GM23338 (cell line): ENCODE measurements around the gene GRIK2. TPM values are rescaled to one million over a fixed set of nuclear protein-coding genes. Genes with fewer than 3 reads are reported as not detected.

Experiments
- ATAC-seq: fragments of 200-7000 bp; cut with Tn5 transposase; 3 replicates; pipeline ENCODE4 v1.9.1; 2020
- DNase-seq: peaks from one replicate; pipeline ENCODE4 v3.0.0-alpha.2; 2015; ENCODE audit warnings: low spot score
- H2AFZ ChIP-seq: fragments of 200-600 bp; sonication (generic); 2 replicates; pipeline ENCODE4 v1.8.0; 2016; ENCODE audit warnings: antibody characterized with exemption, mild to moderate bottlenecking, moderate library complexity
- H3F3A ChIP-seq: fragments of 200-600 bp; sonication (generic); replicated peaks from 2 replicates; pipeline ENCODE4 v1.8.0; 2017; ENCODE audit warnings: antibody characterized with exemption, mixed run types, low read depth
- H3K27ac ChIP-seq: fragments of 200-600 bp; sonication (generic); 2 replicates; pipeline ENCODE4 v1.6.1; 2016; ENCODE audit warnings: low read depth
- H3K27me3 ChIP-seq: fragments of 200-600 bp; sonication (generic); 2 replicates; pipeline ENCODE4 v1.8.0; 2016; ENCODE audit warnings: mild to moderate bottlenecking, mixed run types, moderate library complexity; ENCODE audit not compliant: insufficient read depth
- H3K36me3 ChIP-seq: fragments of 200-600 bp; sonication (generic); 2 replicates; pipeline ENCODE4 v1.8.0; 2016; ENCODE audit warnings: mild to moderate bottlenecking; ENCODE audit not compliant: insufficient read depth
- H3K4me1 ChIP-seq: fragments of 200-600 bp; sonication (generic); 2 replicates; pipeline ENCODE4 v1.8.0; 2016; ENCODE audit warnings: mild to moderate bottlenecking, moderate library complexity; ENCODE audit not compliant: insufficient read depth
- H3K4me2 ChIP-seq: fragments of 200-600 bp; sonication (generic); 2 replicates; pipeline ENCODE4 v1.7.1; 2017; ENCODE audit warnings: mixed run types
- H3K4me3 ChIP-seq: fragments of 200-600 bp; sonication (generic); 2 replicates; pipeline ENCODE4 v1.6.1; 2016; ENCODE audit warnings: mixed run types
- H3K79me2 ChIP-seq: fragments of 200-600 bp; sonication (generic); replicated peaks from 2 replicates; pipeline ENCODE4 v1.8.0; 2017; ENCODE audit warnings: mild to moderate bottlenecking; ENCODE audit not compliant: insufficient read depth
- H3K9me2 ChIP-seq: fragments of 200-600 bp; sonication (generic); 2 replicates; pipeline ENCODE4 v1.8.0; 2017; ENCODE audit not compliant: insufficient read depth
- H4K20me1 ChIP-seq: fragments of 200-600 bp; sonication (generic); replicated peaks from 2 replicates; pipeline ENCODE4 v1.8.0; 2017; ENCODE audit warnings: mild to moderate bottlenecking; ENCODE audit not compliant: insufficient read depth
- H3K27ac Mint-ChIP-seq: 2 replicates; pipeline ENCODE4 v1.8.0; 2020; ENCODE audit warnings: inconsistent platforms, mild to moderate bottlenecking, moderate library complexity, mixed read lengths
- H3K27me3 Mint-ChIP-seq: 3 replicates; pipeline ENCODE4 v1.8.0; 2022; ENCODE audit warnings: low read depth, mild to moderate bottlenecking, moderate library complexity, mixed read lengths, inconsistent platforms; ENCODE audit not compliant: insufficient read depth, poor library complexity
- H3K36me3 Mint-ChIP-seq: 3 replicates; pipeline ENCODE4 v1.8.0; 2021; ENCODE audit warnings: low read depth, mild to moderate bottlenecking, inconsistent platforms, moderate library complexity, mixed read lengths
- H3K4me1 Mint-ChIP-seq: 3 replicates; pipeline ENCODE4 v1.8.0; 2020; ENCODE audit warnings: mild to moderate bottlenecking, inconsistent platforms, mixed read lengths
- H3K4me3 Mint-ChIP-seq: 3 replicates; pipeline ENCODE4 v1.8.0; 2021; ENCODE audit warnings: moderate library complexity, mild to moderate bottlenecking, inconsistent platforms, mixed read lengths
- H3K9me3 Mint-ChIP-seq: 3 replicates; pipeline ENCODE4 v1.8.0; 2020; ENCODE audit warnings: moderate library complexity, mild to moderate bottlenecking, inconsistent platforms, mixed read lengths
- CREB1 ChIP-seq: fragments of 250-450 bp; sonication (Bioruptor Pico); IDR thresholded peaks from 2 replicates; pipeline ENCODE4 v1.5.0; 2020; ENCODE audit warnings: low read depth, mild to moderate bottlenecking, moderate library complexity
- EZH2 ChIP-seq: fragments of 200-600 bp; sonication (generic); IDR thresholded peaks from one replicate; pipeline ENCODE4 v1.8.0; 2017; ENCODE audit warnings: antibody characterized with exemption, mild to moderate bottlenecking, low read depth; ENCODE audit not compliant: unreplicated experiment
- JUNB ChIP-seq: IDR thresholded peaks from one replicate; pipeline ENCODE4 v1.6.1; 2016; ENCODE audit warnings: antibody characterized with exemption; ENCODE audit not compliant: unreplicated experiment
- NANOG ChIP-seq: IDR thresholded peaks from 2 replicates; pipeline ENCODE4 v1.6.1; 2016; ENCODE audit warnings: antibody characterized with exemption, borderline replicate concordance
- ZNF114 ChIP-seq: fragments of 250-450 bp; sonication (Bioruptor Pico); IDR thresholded peaks from 2 replicates; pipeline ENCODE4 v1.5.0; 2020; ENCODE audit warnings: mild to moderate bottlenecking, moderate library complexity
- ZNF331 ChIP-seq: fragments of 250-450 bp; sonication (Bioruptor Pico); IDR thresholded peaks from 2 replicates; pipeline ENCODE4 v1.5.0; 2020; ENCODE audit warnings: low read depth, mild to moderate bottlenecking, moderate library complexity
- polyA plus RNA-seq: library from polyadenylated mRNA; unstranded; fragments of >200 nt; fragmentation: Nextera tagmentation; extraction: Ambion mirVana; gene quantifications from 2 replicates; pipeline ENCODE4 v1.2.1, GENCODE V29; 2016
- total RNA-seq: library from RNA; depleted of rRNA; stranded (reverse); fragments of >200 nt; shearing (Covaris generic); gene quantifications from 2 replicates; pipeline ENCODE4 v1.2.3, GENCODE V29; 2014
- TF ChIP-seq, protein P1 (sequence below), 2 experiments: fragments of 200-600 bp in 1 of 2; sonication (generic) in 1 of 2; conservative IDR thresholded peaks; 2 replicates each; pipeline versions ENCODE4 v1.5.1 to v1.6.1; 2016 to 2017; ENCODE audit warnings: antibody characterized with exemption in 2 of 2, low read depth in 2 of 2, mild to moderate bottlenecking in 2 of 2, moderate library complexity in 1 of 2
- TF ChIP-seq, protein P2 (sequence below): fragments of 250-450 bp; sonication (Bioruptor Pico); IDR thresholded peaks from 2 replicates; pipeline ENCODE4 v1.5.0; 2020; ENCODE audit warnings: mild to moderate bottlenecking, moderate library complexity

The GRIK2 gene
- total and polyA plus RNA-seq, 2 experiments from 2014 or later = 0.73 to 3.0 TPM

DNA sequence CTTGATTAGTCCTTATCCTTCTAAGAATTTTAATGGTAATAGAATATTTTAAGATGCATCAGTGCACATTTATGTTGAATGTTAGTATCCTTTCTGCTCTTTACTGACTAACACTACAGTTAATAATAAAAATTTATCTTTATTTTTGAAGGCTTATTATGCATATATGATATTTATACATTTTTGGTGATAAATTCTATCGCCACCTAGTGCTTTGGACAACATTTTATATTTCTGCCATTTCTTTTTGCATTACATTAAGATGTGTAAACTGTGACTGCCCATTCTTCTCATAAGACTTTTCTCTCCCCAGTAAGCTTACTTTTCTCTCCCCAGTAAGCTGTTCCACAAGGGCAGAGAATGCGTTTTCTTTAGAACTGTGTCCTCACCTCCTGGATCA is 252.3 kb downstream of the GRIK2 start (continued):
- TF ChIP-seq, protein P1, sequence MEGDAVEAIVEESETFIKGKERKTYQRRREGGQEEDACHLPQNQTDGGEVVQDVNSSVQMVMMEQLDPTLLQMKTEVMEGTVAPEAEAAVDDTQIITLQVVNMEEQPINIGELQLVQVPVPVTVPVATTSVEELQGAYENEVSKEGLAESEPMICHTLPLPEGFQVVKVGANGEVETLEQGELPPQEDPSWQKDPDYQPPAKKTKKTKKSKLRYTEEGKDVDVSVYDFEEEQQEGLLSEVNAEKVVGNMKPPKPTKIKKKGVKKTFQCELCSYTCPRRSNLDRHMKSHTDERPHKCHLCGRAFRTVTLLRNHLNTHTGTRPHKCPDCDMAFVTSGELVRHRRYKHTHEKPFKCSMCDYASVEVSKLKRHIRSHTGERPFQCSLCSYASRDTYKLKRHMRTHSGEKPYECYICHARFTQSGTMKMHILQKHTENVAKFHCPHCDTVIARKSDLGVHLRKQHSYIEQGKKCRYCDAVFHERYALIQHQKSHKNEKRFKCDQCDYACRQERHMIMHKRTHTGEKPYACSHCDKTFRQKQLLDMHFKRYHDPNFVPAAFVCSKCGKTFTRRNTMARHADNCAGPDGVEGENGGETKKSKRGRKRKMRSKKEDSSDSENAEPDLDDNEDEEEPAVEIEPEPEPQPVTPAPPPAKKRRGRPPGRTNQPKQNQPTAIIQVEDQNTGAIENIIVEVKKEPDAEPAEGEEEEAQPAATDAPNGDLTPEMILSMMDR (conservative IDR thresholded peaks at IDR 0.05; ENCODE audit: low read depth in 2 of 2) = no peak
- TF ChIP-seq ZNF114 (no peak), JUNB (no peak), CREB1 (CRISPR knock-in tag) (no peak)
- TF ChIP-seq, protein P2, sequence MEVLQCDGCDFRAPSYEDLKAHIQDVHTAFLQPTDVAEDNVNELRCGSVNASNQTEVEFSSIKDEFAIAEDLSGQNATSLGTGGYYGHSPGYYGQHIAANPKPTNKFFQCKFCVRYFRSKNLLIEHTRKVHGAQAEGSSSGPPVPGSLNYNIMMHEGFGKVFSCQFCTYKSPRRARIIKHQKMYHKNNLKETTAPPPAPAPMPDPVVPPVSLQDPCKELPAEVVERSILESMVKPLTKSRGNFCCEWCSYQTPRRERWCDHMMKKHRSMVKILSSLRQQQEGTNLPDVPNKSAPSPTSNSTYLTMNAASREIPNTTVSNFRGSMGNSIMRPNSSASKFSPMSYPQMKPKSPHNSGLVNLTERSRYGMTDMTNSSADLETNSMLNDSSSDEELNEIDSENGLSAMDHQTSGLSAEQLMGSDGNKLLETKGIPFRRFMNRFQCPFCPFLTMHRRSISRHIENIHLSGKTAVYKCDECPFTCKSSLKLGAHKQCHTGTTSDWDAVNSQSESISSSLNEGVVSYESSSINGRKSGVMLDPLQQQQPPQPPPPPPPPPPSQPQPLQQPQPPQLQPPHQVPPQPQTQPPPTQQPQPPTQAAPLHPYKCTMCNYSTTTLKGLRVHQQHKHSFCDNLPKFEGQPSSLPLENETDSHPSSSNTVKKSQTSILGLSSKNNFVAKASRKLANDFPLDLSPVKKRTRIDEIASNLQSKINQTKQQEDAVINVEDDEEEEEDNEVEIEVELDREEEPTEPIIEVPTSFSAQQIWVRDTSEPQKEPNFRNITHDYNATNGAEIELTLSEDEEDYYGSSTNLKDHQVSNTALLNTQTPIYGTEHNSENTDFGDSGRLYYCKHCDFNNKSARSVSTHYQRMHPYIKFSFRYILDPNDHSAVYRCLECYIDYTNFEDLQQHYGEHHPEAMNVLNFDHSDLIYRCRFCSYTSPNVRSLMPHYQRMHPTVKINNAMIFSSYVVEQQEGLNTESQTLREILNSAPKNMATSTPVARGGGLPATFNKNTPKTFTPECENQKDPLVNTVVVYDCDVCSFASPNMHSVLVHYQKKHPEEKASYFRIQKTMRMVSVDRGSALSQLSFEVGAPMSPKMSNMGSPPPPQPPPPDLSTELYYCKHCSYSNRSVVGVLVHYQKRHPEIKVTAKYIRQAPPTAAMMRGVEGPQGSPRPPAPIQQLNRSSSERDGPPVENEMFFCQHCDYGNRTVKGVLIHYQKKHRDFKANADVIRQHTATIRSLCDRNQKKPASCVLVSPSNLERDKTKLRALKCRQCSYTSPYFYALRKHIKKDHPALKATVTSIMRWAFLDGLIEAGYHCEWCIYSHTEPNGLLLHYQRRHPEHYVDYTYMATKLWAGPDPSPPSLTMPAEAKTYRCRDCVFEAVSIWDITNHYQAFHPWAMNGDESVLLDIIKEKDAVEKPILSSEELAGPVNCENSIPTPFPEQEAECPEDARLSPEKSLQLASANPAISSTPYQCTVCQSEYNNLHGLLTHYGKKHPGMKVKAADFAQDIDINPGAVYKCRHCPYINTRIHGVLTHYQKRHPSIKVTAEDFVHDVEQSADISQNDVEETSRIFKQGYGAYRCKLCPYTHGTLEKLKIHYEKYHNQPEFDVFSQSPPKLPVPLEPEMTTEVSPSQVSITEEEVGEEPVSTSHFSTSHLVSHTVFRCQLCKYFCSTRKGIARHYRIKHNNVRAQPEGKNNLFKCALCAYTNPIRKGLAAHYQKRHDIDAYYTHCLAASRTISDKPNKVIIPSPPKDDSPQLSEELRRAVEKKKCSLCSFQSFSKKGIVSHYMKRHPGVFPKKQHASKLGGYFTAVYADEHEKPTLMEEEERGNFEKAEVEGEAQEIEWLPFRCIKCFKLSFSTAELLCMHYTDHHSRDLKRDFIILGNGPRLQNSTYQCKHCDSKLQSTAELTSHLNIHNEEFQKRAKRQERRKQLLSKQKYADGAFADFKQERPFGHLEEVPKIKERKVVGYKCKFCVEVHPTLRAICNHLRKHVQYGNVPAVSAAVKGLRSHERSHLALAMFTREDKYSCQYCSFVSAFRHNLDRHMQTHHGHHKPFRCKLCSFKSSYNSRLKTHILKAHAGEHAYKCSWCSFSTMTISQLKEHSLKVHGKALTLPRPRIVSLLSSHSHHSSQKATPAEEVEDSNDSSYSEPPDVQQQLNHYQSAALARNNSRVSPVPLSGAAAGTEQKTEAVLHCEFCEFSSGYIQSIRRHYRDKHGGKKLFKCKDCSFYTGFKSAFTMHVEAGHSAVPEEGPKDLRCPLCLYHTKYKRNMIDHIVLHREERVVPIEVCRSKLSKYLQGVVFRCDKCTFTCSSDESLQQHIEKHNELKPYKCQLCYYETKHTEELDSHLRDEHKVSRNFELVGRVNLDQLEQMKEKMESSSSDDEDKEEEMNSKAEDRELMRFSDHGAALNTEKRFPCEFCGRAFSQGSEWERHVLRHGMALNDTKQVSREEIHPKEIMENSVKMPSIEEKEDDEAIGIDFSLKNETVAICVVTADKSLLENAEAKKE (CRISPR knock-in tag) = no peak

- H2AFZ ChIP-seq = no peak overlapping the region
- peaks cover 4% of the 10 kb centered on the region; the same call in 1 of the 2 replicates for H3K9me2 ChIP-seq
- DNase-seq (peak; percentile 68), ATAC-seq (peak; percentile 91)
- Mint-ChIP-seq H3K27ac (no peak overlapping the region), H3K36me3 (peaks cover 4% of the 10 kb centered on the region), H3K27me3 (peaks cover 5% of the 10 kb centered on the region), H3K9me3 (no peaks in the 10 kb centered on the region), H3K4me1 (peaks cover 35% of the 10 kb centered on the region), H3K4me3 (peak overlapping the region; percentile 11; the same call in 1 of the 3 replicates)
- H3K4me2 ChIP-seq = peak overlapping the region; percentile 59
- H4K20me1 ChIP-seq = no peaks in the 10 kb centered on the region
- no peaks in the 10 kb centered on the region for H3K36me3 ChIP-seq
- H3F3A ChIP-seq = no peaks in the 10 kb centered on the region
- H3K27ac ChIP-seq = peak overlapping the region; percentile 13; the same call in 1 of the 2 replicates
- no peaks in the 10 kb centered on the region for H3K79me2 ChIP-seq
- H3K27me3 ChIP-seq = no peaks in the 10 kb centered on the region
- peak overlapping the region; percentile 12; the same call in 1 of the 2 replicates for H3K4me3 ChIP-seq
- H3K4me1 ChIP-seq = peaks cover 33% of the 10 kb centered on the region
- TF ChIP-seq EZH2 (no peak), ZNF331 (CRISPR knock-in tag) (no peak), NANOG (peak; percentile 95)
These were observed 257.0 kb downstream of the GRIK2 start for GRCh38 chr6:101650402-101651100.
